ENCODE measurements around the gene MZB1. TPM values are rescaled to one million over a fixed set of nuclear protein-coding genes. Genes with fewer than 3 reads are reported as not detected.

Gene MZB1
- total RNA-seq, 1 donor from 2014 or later, result not detected

DNA sequence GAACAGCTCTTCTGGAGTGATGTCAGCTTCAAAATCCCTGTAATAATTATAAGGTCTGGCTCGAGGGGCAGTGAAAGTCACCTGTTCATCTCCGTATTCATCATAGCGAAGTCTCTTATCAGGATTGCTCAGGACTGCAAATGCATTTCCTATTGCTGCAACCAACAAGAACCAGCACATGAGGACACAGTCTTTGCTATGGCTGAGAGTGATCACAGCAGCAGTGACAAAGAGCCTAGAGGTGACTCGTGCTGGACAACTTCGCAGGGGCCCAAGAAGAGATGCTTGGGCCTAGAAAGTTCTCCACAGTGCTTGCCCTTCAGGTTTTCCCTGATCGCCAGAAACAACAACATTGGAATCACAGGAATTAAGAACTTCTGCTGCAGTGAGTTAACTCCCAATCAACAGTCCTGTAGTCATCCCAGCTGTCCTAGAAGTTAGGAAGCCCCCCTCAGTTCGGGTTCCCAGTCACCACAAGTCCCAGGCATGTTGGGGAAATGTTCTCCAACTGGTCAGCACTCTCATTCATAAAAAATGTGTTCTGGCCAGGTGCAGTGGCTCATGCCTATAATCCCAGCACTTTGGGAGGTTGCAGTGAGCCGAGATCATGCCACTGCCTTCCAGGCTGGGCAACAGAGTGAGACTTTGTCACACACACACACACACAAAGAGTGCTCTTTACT, 36.6 kb upstream of the MZB1 start:
- TF ChIP-seq, protein P1, sequence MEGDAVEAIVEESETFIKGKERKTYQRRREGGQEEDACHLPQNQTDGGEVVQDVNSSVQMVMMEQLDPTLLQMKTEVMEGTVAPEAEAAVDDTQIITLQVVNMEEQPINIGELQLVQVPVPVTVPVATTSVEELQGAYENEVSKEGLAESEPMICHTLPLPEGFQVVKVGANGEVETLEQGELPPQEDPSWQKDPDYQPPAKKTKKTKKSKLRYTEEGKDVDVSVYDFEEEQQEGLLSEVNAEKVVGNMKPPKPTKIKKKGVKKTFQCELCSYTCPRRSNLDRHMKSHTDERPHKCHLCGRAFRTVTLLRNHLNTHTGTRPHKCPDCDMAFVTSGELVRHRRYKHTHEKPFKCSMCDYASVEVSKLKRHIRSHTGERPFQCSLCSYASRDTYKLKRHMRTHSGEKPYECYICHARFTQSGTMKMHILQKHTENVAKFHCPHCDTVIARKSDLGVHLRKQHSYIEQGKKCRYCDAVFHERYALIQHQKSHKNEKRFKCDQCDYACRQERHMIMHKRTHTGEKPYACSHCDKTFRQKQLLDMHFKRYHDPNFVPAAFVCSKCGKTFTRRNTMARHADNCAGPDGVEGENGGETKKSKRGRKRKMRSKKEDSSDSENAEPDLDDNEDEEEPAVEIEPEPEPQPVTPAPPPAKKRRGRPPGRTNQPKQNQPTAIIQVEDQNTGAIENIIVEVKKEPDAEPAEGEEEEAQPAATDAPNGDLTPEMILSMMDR (conservative IDR thresholded peaks at IDR 0.05; ENCODE audit: low read depth, low read length), result no peak
- no peak overlapping the region for H3K4me3 ChIP-seq (ENCODE audit: low read depth, low read length)
- no peak for DNase-seq (ENCODE audit: low read depth)

DNA sequence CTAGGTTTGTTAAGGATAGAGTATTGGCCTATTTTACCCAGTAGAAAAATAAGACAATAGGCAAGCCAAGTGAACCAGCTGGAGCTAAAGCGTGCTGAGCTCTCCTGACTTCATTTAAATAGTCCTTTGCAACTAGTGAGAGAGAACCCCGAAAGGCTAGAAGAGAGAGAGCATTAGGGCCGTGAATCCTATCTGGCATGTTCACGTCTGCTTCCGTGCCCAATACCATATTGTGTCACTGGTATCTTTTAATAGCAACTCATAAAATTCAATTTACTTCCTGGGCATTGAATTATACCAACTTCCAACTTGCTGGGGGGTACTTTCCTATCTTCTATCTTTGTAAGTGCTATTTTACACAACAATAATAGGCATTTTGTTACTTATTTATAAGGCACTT, 35.8 kb upstream of the MZB1 start:
- no peak overlapping the region for H3K4me3 ChIP-seq (ENCODE audit: low read depth, low read length)
- TF ChIP-seq, protein P1 (conservative IDR thresholded peaks at IDR 0.05; ENCODE audit: low read depth, low read length), result no peak
- no peak for DNase-seq (ENCODE audit: low read depth)

DNA sequence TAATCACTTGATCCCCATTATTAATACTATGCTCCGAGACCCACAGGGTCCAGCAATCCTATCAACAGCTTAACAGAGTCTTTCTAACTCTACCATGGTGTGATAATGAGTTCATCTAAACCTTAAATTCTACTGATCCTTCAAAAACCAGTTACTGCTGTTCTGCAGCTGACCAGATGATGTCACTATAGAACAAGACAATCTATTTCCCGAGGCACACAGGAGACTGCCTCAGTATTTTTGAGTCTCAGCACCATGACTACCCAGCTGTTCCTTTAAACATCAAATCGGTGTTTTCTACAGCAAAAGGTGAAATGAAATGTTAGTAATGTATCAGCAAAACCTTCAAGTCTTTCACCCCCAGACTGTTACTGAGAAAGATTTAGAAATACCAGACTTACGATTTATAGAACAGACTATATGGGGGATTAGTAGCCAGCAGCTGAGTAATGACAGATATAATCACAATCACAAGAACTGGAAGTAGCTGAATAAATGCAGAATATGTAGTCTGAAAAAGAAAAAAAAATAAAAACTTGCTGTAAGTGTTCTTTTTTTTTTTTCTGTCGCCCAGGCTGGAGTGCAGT, 32.7 kb upstream of the MZB1 start:
- TF ChIP-seq, protein P1 (conservative IDR thresholded peaks at IDR 0.05; ENCODE audit: low read depth, low read length), result peak; percentile 90
- H3K4me3 ChIP-seq (ENCODE audit: low read depth, low read length), result no peak overlapping the region
- no peak for DNase-seq (ENCODE audit: low read depth)

DNA sequence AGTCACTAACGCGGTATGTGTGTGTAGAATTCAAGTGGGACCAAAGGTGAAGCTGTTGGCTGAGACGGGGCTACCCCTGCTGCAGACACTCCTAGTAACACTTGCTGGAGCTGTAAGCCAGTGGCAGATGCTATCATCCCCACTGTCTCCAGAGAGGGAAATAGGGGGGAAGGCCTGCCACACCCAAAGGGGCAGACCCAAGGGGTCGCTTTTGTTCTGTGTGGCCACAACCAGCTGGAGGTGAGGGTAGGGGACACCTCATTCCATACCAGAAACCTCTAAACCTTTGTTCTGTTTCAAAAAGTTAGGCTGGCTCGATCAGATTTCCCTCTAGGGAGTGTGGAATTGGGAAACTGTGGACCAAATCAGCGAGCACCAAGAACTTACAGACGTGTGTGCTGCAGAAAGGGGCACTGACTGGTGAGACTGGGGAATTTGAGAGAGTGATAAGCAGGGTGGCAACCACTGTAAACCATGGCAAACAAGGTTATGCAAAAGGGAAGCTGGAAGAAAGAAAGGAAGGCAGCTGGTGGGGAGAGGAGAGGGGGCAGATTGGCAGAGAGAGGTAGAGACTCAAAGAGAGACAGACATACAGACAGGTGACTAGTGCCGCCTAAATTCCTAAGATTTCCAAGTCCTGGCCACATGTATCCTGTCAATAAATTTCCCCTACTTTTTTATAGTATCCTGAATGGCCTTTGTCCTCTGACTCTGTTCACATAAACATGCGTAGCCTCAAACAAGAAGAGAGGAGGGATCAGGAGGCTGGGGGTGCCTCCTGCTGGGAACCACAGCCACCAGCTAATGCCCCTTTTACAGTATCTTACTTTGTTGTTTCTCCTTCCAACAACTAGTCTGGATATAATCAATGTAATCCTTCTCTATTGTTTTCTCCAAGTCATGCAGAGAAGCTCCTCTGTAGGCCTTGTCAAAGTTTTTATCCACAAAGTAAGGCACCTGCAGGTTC, 29.8 kb upstream of the MZB1 start:
- TF ChIP-seq, protein P1 (conservative IDR thresholded peaks at IDR 0.05; ENCODE audit: low read depth, low read length), result no peak
- H3K4me3 ChIP-seq (ENCODE audit: low read depth, low read length), result no peak overlapping the region
- no peak for DNase-seq (ENCODE audit: low read depth)

DNA sequence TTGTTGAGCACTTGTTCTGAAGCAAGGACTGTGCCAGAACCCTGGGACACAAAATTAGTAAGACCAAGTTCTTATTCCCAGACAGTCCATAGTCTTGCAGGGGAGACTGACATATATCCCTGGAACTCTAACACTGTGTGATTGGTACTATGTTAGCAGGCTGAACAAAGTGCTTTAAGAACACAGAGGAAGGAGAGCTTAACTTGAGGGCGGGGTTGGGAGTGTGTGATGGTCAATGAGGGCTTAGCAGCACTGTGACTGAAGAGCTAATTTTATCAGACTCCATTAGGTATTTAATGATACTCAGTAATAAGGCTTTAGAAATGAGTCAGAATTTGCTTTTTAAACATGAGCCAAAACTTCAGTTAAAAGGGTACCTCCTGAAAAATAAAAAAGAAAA, 29.1 kb upstream of the MZB1 start:
- no peak overlapping the region for H3K4me3 ChIP-seq (ENCODE audit: low read depth, low read length)
- no peak for DNase-seq (ENCODE audit: low read depth)
- TF ChIP-seq, protein P1 (conservative IDR thresholded peaks at IDR 0.05; ENCODE audit: low read depth, low read length), result no peak

DNA sequence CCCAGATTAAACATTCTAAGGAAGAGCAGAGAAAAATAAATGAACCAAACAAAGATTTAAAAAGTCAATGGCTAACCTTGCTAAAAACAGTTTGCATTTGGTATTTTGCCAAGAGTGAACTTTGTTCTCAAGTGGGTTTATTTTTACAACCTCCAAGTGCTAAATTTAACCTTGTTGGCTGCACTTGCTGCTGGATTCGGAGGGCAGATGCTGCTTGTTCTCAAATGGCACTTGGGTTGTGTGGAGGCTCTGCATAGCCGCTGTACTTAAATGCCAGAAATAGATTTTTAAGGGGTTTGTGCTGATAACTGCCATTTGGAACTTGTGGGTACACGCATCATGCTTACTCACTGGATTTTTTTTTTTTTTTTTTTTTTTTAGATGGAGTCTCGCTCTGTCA, 27.5 kb upstream of the MZB1 start:
- no peak overlapping the region for H3K4me3 ChIP-seq (ENCODE audit: low read depth, low read length)
- DNase-seq (ENCODE audit: low read depth), result no peak
- TF ChIP-seq, protein P1 (conservative IDR thresholded peaks at IDR 0.05; ENCODE audit: low read depth, low read length), result no peak

Data from epithelial cell of proximal tubule (primary cell).